GM19324 (cell line): ENCODE results near the gene PXN.
"Not testable (repeated sequence)": the region's sequence is repeated elsewhere in the genome, so short reads cannot be mapped to it uniquely, and the experiment has no call there.

Source experiments
- ATAC-seq: cut with Tn5 transposase; IDR thresholded peaks from one replicate; pipeline ENCODE4 v1.9.1; 2021; ENCODE audit warnings: mild to moderate bottlenecking, moderate library complexity; ENCODE audit not compliant: unreplicated experiment, low FRiP score

Gene PXN

DNA sequence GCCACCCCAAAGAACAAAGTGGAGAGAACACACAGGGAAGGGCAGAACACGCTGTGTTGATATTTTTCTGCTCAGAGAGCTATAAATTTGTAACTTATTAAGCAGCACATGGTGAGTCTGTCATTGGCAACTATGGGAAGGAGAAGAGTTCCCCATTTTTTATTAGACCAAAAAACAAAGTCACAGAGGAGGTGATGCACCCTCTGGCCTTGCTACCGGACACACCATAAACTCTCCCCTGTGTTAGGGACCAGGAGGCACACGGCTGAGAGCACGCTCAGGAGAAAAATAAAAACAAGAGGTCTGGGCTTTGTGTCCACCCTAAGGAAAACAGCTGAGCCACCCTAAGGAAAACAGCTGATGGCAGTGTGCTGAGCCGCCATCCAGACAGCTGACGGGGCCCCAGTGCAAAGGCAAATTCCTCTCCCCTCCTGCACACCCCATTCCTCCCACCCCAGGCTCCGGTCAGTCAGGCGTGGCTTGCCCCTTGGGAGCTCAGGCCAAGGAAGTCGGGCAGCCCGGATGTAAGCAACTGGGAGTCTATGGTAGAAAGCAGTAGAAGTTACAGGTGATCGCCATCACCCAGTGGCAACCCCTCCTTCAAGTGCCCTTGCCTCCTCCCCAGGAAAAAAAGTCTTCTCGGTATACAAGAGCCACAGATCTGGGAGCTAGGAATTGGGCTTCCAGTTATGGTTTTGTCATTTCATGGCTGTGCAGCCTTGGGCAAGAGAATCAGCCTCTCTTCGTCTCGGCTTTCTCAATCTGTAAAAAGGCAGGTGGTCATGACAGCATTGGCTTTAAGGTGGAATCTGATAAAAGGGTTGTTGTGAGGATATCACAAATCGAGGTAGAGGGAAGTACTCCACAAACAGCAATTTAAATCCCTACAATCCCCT is 2.4 kb downstream of the PXN start:
- no peak for ATAC-seq

DNA sequence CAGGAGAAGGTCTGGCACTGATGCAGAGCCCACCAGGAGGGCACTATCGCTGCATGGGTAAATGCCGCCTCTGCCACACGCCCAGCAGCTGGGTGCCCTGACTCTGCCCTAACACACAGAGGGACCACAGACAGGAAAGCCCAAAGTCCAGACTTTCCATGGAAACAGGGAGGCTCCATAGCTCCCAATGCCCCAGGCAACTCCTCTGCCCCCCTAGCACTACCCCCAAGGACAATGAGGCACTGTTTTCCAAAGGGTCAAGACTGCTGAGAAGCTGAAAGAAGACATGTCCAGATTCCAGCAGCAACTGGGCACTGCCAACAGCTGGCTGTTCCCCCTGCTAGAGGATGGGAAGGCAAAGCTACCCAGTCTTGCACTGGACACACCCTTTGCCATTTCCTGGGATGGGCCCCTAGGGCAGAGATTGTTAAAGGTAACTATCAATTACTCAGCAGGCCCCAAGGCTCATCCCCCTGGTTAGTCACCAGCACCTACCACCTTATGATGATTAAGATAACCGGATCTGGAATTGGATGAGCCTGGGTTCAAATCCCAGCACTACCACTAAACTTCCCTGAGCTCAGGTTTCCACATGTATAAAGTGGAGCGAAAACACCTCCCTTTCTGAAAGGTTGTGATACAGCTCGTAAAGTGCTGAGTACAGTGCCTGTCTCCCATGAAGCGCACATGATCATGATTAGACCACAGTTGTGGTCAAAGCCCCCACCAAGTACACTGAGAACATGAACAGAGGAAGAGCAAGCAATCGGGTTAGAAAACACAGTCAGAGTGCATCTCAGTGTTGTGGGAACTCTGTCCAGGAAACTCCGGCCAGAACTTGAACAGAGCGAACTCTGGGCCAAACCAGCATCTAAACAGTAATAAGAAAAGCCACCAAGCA is 3.3 kb downstream of the PXN start:
- ATAC-seq: no peak

DNA sequence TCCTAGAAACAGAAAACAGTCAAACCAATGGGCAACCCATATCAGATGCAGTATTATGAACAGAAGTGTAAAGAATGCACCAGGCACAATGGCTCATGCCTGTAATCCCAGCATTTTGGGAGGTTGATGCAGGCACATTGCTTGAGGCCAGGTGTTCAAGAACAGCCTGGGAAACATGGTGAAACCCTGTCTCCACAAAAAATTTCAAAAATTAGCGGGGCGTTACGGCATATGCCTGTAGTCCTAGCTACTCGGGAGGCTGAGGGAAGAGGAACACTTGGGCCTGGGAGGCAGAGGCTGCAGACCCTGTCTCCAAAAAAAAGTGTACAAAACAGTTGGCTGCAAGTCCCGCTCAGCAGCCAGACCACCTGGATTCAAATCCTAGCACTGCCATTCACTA is 4.9 kb downstream of the PXN start:
- ATAC-seq: no peak

DNA sequence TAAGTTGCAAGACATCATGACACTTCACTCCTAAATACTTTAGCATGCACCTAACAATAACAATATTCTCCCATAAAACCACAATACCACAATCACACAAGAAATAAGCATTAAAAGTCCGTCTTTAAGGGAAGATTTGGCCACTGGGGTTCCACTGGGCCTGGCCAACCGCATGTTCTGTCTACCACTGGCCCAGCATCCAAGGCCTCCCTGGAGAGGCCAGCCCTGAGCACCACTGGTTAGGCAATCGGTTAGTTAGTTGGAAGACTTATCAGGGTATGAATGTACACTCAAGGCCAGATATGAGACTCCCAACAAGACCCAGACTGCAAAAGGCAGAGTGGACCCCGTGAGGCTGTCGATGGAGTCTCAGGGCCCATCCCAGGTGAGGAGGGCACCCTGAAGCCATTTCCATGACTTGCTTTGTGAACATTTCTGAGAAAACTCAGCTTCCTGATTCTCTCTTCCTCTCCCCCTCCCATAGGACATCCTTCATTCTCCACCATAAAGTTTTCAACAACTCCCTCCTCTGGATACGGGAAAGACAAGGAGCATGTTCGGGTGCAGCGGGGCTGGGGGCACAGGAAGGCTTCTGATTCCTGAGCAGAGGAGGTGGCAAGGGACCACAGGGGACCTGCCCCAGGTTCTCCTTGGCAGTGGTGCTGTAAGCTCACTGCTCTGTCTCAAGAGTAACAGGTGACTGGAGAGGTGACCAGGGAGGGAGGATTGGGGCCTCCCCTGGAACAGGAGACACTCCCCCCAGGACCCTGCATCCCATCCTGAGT is 5.9 kb downstream of the PXN start:
- no peak for ATAC-seq

DNA sequence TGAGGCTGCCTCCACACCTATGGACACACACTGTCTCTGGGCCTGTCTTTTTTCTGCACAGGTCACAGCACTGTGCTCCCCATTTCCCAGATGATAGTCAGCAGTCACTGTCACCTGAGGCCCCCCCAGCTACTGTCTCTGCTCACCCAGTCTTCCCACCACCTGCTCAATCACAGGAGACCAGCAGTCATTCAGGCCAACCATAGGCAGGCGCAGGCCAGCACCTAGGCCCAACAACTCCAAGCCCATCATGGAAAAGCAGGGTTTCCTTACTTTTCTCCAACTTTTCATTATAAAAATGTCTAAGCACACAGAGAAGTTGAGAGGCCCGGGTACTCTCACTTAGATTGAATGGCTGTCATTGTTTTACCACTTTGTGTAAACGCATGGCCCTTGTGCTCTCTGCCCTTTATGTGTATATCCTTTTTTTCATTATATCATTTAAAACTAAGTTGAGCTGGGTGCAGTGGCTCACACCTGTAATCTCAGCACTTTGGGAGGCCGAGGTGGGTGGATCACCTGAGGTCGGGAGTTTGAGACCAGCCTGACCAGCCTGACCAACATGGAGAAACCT is 7.1 kb downstream of the PXN start:
- ATAC-seq: no peak

DNA sequence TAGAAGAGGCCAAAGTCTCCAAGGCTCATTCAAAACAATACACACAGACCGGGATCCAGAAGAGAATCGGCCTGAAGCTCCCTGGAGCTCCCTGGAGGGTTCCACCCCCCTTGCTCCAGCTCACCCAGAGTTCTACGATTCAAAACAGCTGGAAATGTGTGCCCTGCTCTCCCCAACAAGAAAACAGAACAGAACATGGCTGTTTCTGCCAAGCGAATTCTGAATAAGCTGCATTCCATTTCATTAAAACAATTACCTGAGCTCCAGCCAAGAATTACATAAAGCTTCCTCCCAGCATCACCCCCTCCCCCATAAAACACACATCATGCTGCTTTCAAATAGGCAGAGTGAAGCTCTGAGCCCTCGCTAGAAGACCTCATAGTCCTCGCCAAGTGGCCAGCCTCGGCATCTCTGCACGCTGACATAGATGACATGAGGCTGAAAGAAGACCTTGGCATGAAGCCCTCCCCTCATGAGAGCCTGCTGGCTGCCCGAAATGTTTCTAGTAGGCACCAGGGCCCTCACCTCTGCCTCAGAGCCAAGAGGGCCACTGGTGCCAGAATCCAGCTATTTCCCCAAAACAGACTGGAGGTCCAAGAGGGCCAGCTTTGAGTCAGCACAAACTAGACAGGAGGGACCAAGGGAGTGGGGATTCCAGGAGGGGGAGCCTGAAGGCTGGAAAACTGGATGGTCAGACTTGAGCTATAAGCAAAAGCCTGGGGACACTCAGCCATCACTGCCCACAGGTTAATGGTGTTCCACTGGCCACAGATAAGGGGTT is 8.3 kb downstream of the PXN start:
- no peak for ATAC-seq

DNA sequence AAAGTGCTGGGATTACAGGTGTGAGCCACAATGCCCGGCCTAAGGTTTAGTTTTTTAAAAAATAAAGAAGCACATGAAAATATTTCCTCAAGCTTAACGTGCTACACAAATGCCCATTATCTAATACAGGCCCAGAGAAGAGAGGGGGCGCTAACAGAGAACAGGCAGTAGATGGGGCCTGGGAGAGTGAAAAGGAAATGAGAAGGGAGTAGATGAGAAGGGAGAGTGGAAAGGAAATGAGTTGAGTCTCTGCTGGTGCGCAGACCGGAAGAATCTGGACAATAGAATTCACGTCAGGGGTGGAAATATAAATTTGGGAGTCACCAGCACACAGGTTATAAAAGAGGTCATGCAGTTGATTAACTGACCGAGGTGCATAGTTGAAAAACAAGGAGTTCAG is 10.7 kb downstream of the PXN start:
- no peak for ATAC-seq

DNA sequence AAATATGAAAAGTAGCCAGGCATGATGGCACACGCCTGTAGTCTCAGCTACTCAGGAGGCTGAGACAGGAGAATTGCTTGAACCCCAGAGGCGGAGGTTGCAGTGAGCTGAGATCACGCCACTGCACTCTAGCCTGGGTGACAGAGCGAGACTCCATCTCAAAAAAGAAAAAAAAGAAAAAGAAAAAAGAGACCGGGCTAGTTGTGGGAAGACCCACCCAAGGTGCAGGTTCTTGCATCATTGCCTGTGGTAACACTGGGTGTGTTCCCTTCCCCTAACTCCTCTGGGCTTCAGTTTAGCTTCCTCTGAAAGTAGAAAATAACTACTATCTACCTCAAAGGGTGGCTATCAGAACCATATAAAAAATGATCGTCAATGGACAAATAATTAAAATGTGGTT is 12.2 kb downstream of the PXN start:
- ATAC-seq: not testable (repeated sequence)

DNA sequence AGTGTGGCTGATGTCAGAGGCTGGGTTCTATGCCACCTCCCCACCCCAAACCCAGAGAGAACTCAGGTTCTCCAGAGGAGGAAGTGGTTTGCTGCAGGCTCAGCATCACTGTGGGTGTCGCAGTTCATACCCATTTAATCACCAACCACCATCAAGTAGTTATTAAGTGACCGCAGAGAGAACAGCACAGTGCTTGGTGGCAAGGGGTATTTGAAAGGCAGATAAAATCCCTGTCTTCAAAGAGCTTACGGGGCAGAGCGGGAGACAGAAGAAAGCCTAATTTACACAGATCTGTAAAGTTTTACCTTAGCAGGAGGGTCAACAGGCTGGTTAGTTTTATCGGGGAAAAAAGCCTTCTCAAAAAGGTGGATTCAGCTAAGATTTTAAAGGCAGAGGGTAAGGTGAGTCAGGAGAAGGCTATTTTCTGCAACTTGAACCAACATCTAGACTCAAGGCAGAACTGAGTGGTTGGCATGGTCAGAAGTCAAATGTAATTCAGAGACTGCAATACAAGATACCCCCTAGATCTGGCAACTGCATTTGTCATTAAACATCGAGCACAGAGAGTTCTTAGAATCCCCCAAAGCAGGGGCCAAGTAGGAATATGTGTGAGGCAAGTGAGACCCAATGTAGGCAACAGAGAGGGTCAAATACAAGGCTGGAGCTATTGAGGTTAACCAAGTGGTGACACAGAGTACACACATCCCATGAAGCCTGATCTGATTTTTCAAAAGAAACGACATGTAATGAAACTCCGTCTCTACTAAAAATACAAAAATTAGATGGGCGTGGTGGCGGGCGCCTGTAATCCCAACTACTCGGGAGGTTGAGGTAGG is 13.2 kb downstream of the PXN start:
- peak; percentile 47 for ATAC-seq

DNA sequence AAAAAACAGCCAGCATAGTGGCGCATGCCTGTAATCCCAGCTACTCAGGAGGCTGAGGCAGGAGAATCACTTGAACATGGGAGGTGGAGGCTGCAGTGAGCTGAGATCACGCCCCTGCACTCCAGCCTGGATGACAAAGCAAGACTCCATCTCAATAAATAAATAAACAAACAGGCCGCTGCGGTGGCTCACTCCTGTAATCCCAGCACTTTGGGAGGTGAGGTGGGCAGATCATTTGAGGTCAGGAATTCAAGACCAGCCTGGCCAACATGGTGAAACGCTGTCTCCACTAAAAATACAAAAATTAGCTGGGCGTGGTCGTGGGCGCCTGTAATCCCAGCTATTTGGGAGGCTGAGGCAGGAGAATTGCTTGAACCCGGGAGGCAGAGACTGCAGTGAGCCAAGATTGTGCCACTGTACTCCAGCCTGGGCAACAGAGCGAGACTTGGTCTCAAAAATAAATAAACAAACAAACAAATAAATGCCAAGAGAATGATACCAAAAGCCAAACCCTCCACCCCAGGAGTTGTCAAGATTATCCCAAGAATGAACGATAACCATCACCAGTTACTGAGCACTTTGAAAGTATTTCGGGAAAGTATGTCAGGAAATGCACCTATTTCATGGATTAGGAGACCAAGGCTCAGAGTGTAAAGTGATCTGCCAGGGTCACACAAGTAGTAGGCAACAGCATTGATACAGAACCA is 14.0 kb downstream of the PXN start:
- ATAC-seq: not testable (repeated sequence)

DNA sequence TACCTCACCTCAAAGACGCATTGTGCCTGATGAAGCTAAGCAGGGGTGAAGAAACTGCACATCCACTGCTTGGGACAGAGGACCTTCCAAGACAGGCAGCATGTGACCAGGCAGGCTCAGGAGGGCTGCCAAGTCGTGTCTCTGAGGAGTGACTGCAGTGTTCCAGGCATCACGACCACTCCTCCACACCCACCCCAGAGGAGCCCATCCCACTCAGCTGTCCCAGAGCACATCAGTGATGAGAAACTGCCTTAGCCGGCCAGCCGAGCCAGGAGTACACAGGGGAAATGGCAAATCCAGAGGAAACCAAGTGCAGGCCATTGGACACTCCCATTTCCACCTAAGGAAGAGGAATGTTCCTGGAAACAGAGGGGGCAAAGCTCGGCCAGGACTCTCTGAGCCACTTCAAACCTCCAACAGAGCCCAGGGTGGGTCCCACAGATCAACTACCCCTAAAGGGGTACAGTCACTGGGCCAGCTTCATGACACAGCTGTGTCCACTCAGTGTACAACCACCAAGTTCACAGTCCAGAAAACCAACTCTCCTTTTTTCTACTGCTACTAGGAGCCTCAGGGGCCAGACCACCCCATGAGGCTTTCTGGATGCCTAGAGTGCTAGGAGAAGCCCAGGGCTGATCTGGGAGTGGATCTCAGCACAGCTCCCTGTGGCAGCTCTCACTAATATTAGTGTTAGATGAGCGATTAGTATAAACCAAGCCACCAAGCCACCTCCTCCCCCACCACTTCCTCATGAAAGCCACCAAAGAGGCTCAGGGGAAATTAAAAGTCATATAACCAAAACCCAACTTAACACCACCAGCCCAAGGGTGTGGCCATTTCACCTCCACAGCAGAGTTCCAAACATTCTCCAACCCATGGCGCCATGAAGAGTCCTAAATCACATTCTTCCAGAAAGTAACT is 15.4 kb downstream of the PXN start:
- ATAC-seq: no peak

DNA sequence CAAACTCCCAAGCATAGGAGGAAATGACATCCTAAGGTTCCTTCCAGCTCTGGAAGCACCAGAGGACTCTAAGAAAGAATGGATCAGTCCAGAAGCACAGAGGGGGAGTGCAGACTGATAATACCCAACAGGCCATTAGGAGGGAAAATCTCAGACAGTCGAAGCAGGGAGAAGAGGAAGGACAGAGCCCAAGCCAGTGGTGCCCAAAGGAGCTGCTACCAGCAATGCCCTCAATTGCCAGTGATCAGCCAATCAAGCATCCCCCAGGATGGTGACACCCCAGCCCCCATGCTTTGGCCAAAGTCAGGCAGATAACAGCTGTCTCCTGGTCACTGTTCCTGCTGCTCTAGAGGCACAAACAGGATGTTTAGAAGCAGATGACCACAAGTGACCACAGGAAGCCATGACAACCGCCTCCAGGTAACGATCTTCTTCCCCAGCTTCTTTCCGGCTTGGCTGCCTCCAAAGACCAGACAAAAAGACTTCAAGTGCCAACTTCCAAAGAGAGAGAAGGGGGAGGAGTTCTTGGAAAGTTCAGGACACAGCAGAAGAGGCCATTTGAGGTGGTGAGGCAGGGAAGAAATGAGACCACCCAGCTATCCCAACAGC is 16.2 kb downstream of the PXN start:
- no peak for ATAC-seq

DNA sequence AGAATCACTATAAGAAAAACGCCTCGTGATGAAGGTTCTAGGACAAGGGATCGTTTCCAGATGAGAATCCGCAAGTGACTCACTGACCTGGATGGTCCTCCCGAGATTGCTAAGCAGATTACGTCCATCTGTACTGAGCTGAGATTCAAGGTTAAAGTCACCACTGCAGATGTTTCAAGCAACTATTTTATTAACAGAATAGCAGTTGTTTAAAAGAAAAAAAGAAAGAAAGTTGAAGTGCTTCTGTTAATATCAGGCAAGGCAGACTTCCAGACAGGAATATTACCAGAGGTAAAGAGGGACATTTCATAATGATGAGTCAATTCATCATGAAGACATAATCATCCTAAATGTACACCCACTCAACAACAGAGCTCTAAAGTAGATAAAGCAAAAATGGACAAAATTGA is 17.9 kb downstream of the PXN start:
- ATAC-seq: no peak

DNA sequence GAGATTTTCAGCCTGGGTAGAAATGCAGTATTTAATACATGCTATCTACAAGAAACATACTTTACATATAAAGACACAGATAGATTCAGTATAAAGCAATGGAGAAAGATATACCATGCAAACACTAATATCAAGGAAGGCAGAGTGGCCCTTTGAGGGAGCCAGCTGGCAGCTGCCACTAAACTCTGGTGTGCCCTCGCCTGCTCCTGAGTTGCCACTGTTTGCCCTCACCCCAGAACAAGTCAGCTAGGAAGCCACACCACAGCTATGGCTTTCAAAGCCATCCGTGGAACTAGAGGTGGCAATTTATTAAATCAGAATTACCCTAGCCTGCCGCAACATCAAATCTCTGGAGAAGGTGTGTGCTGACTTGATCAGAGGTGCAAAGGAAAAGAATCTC is 18.3 kb downstream of the PXN start:
- no peak for ATAC-seq

DNA sequence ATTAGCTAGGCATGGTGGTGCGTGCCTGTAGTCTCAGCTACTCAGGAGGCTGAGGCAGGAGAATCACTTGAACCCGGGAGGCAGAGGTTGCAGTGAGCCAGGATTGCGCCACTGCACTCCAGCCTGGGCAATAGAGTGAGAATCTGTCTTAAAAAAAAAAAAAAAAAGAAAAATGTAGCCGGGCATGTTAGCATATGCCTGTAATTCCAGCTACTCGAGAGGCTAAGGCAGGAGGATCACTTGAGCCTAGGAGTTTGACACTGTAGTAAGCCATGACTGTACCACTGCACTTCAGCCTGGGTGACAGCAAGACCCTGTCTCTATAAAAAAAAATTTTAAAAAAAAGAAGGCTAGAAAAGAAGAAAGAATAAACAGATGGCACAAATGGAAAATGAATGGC is 18.8 kb downstream of the PXN start:
- ATAC-seq: not testable (repeated sequence)

DNA sequence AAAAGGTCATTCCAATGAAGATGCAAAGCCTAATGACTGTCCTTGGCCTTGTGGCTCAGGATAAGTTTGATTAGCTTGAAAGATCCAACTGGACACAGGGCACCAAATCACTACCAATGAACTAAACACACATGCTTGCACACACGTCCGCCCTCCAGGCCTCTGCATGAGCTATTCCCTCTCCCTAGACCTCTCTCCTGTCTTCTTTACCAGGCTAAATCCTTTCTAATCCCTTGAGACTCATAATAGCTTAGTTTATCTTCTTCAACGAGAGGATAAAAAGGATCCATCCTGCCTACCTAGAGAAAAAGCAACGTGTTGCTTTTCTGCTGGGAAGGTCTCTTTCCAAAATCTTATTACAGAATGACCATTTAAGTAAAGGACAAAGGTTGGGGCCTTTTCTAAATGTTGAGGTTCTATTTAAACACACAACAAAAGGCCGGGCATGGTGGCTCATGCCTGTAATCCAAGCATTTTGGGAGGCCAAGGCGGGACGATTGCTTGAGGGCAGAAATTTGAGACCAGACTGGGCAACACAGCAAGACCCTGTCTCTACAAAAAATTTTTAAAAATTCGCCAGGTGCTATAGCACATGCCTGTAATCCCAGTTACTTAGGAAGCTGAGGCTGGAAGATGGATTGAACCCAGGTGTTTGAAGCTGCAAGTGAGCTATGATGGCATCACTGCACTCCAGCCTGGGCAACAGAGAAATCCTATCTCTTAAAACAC is 22.4 kb downstream of the PXN start:
- ATAC-seq: no peak
